GM12878 (cell line): ENCODE measurements around the gene TSPYL6. TPM values are rescaled to one million over a fixed set of nuclear protein-coding genes. Genes with fewer than 3 reads are reported as not detected.
A peak's percentile ranks its signal among the peaks of the same experiment; 100 is the strongest.

ENCODE experiments used
- ATAC-seq: fragments of 200-7000 bp; cut with Tn5 transposase; 3 replicates; pipeline ENCODE4 v1.9.1; 2020; ENCODE audit warnings: mild to moderate bottlenecking, moderate library complexity
- BruUV-seq: library from RNA; stranded (reverse); fragments of 400-500 nt; replicated peaks from 2 replicates; lab custom pipeline; 2021; lab: Mats Ljungman, UMichigan
- CTCF ChIA-PET: fragments of 300-600 bp; sonication (Branson Sonifier 250); formaldehyde crosslinking; extraction: SDS; loops from one replicate; lab custom pipeline; 2021; ENCODE audit warnings: inconsistent platforms; lab: Yijun Ruan, JAX
- POLR2A ChIA-PET: fragments of 350-600 bp; formaldehyde crosslinking; extraction: SDS; loops from one replicate; lab custom pipeline; 2021; ENCODE audit warnings: inconsistent platforms; lab: Charles Lee
- RAD21 ChIA-PET: fragments of 300-600 bp; sonication (Branson Sonifier 250); formaldehyde crosslinking; loops from one replicate; lab custom pipeline; 2023; ENCODE audit warnings: antibody characterized with exemption; ENCODE audit not compliant: unreplicated experiment; lab: Charles Lee
- SMC1A ChIA-PET: fragments of 300-600 bp; sonication (Branson Sonifier 250); formaldehyde crosslinking; loops from one replicate; lab custom pipeline; 2023; ENCODE audit not compliant: unreplicated experiment, uncharacterized antibody; lab: Charles Lee
- DNase-seq: peaks from one replicate; pipeline ENCODE4 v3.0.0-alpha.2; 2011; ENCODE audit warnings: low read depth, low spot score
- FAIRE-seq: peaks from 3 replicates; lab custom pipeline; 2011; peaks lifted over from hg19 to GRCh38; lab: Jason Lieb, UNC
- H2AFZ ChIP-seq: 2 replicates; pipeline ENCODE4 v1.6.0; 2011; ENCODE audit warnings: low read depth, low read length, control low read depth; ENCODE audit not compliant: control insufficient read depth
- H3K27ac ChIP-seq: 2 replicates; pipeline ENCODE4 v1.5.1; 2011; ENCODE audit warnings: control low read depth; ENCODE audit not compliant: control insufficient read depth, insufficient read depth
- H3K27me3 ChIP-seq, 2 experiments: replicated peaks in 1 of 2; 2 replicates each; pipeline versions ENCODE4 v1.6.0 to v1.6.1; 2011; ENCODE audit warnings: low read length in 1 of 2; ENCODE audit not compliant: control insufficient read depth in 2 of 2, insufficient read depth in 2 of 2
- H3K36me3 ChIP-seq, 2 experiments: 2 replicates each; pipeline ENCODE4 v1.5.1; 2011; ENCODE audit warnings: low read length in 1 of 2; ENCODE audit not compliant: control insufficient read depth in 2 of 2, insufficient read depth in 2 of 2
- H3K4me1 ChIP-seq: 2 replicates; pipeline ENCODE4 v1.6.1; 2011; ENCODE audit warnings: mild to moderate bottlenecking, low read length, moderate library complexity, mixed read lengths; ENCODE audit not compliant: control insufficient read depth, insufficient read depth
- H3K4me2 ChIP-seq: 2 replicates; pipeline ENCODE4 v1.6.0; 2011; ENCODE audit warnings: control low read depth; ENCODE audit not compliant: control insufficient read depth, insufficient read depth
- H3K4me3 ChIP-seq: fragments of 200-600 bp; sonication (generic); 2 replicates; pipeline ENCODE4 v1.5.1; 2016
- H3K79me2 ChIP-seq: 2 replicates; pipeline ENCODE4 v1.6.0; 2011; ENCODE audit warnings: low read length; ENCODE audit not compliant: control insufficient read depth, insufficient read depth
- H3K9ac ChIP-seq: 2 replicates; pipeline ENCODE4 v1.8.0; 2011; ENCODE audit warnings: low read length, control low read depth, mixed read lengths; ENCODE audit not compliant: control insufficient read depth, insufficient read depth
- H3K9me3 ChIP-seq: replicated peaks from 3 replicates; pipeline ENCODE4 v1.5.1; 2011; ENCODE audit warnings: mild to moderate bottlenecking, low read length; ENCODE audit not compliant: control insufficient read depth, insufficient read depth
- H4K20me1 ChIP-seq: 2 replicates; pipeline ENCODE4 v1.6.0; 2011; ENCODE audit not compliant: control insufficient read depth, insufficient read depth
- ASH2L ChIP-seq: fragments of 300-600, 200-600 bp; sonication (generic); IDR thresholded peaks from 2 replicates; pipeline ENCODE4 v1.6.1; 2017; ENCODE audit warnings: low read depth, mild to moderate bottlenecking, borderline replicate concordance
- BACH1 ChIP-seq: fragments of 450-650 bp; IDR thresholded peaks from 2 replicates; pipeline ENCODE4 v1.6.1; 2017; ENCODE audit warnings: mild to moderate bottlenecking, borderline replicate concordance
- BCL3 ChIP-seq: IDR thresholded peaks from 2 replicates; pipeline ENCODE4 v1.6.1; 2011; ENCODE audit warnings: borderline replicate concordance, low read depth, mild to moderate bottlenecking, moderate library complexity, low read length; ENCODE audit not compliant: insufficient read depth, poor library complexity, severe bottlenecking
- BHLHE40 ChIP-seq, 2 experiments: fragments of 450-650 bp in 1 of 2; IDR thresholded peaks; 2 replicates each; pipeline ENCODE4 v1.6.1; 2011 to 2017; ENCODE audit warnings: low read depth in 2 of 2, borderline replicate concordance in 1 of 2, improper control_type of control experiment in 1 of 2, low read length in 1 of 2, mild to moderate bottlenecking in 1 of 2
- MYC ChIP-seq: IDR thresholded peaks from 2 replicates; pipeline ENCODE4 v1.6.1; 2011; ENCODE audit warnings: mild to moderate bottlenecking, low read length, moderate library complexity, inconsistent platforms; ENCODE audit not compliant: insufficient read depth, insufficient replicate concordance, insufficient read length, severe bottlenecking
- RBBP5 ChIP-seq: fragments of 200-600 bp; sonication (generic); conservative IDR thresholded peaks from 2 replicates; pipeline ENCODE4 v1.6.1; 2016
- RUNX3 ChIP-seq: IDR thresholded peaks from 2 replicates; pipeline ENCODE4 v1.6.1; 2012; ENCODE audit warnings: low read length, inconsistent platforms
- SMAD1 ChIP-seq: fragments of 450-650 bp; IDR thresholded peaks from 2 replicates; pipeline ENCODE4 v1.6.1; 2018; ENCODE audit warnings: mild to moderate bottlenecking, low read depth; ENCODE audit not compliant: partially characterized antibody
- SREBF1 ChIP-seq: IDR thresholded peaks from 2 replicates; pipeline ENCODE4 v1.6.1; 2012; ENCODE audit warnings: mild to moderate bottlenecking, low read length
- STAT1 ChIP-seq: fragments of 450-650 bp; conservative IDR thresholded peaks from 2 replicates; pipeline ENCODE4 v1.6.1; 2014; ENCODE audit warnings: antibody characterized with exemption, mild to moderate bottlenecking
- ZBED1 ChIP-seq: IDR thresholded peaks from 2 replicates; pipeline ENCODE4 v1.6.1; 2016; ENCODE audit warnings: borderline replicate concordance
- ZBTB11 ChIP-seq: fragments of 450-650 bp; formaldehyde crosslinking; IDR thresholded peaks from 2 replicates; pipeline ENCODE4 v1.5.0; 2022; ENCODE audit warnings: mild to moderate bottlenecking, missing genetic modification characterization
- ZNF217 ChIP-seq: fragments of 450-650 bp; IDR thresholded peaks from 2 replicates; pipeline ENCODE4 v1.6.1; 2017; ENCODE audit warnings: antibody characterized with exemption, mild to moderate bottlenecking
- WGBS: methylation state at CpG from one replicate; pipeline ENCODE4 v1.1.6; 2016; ENCODE audit warnings: low lambda C conversion rate; ENCODE audit not compliant: insufficient replicate concordance, insufficient coverage; ENCODE audit errors: missing lambda C conversion rate; 5-methylcytosine and 5-hydroxymethylcytosine counted together
- in situ Hi-C: fragments of 300-500 bp; cut with MboI; formaldehyde crosslinking; loops from 9 replicates; pipeline ENCODE4 v1.14.3; 2018; ENCODE audit warnings: mixed read lengths
- intact Hi-C: fragments of 100-400 bp; cut with micrococcal nuclease; formaldehyde crosslinking; loops from one replicate; pipeline ENCODE4 v1.14.2; 2022; ENCODE audit not compliant: unreplicated experiment
- polyA plus RNA-seq, 11 experiments: library from polyadenylated mRNA; depleted of rRNA in 4 of 11; unstranded in 6 of 11; stranded (reverse) in 5 of 11; fragments of >200 nt; fragmentation: Nextera tagmentation in 4 of 11; fragmentation: Illumina TruSeq in 1 of 11; extraction: Ambion mirVana in 4 of 11; extraction: Trizol in 1 of 11; gene quantifications; 1 replicate in 1 of 11; 2 replicates in 10 of 11; pipeline versions ENCODE4 v1.2.1 to v1.2.3, GENCODE V29; 2011 to 2016; ENCODE audit warnings: inconsistent platforms in 2 of 11, missing spikeins in 2 of 11, low read depth in 1 of 11
- total RNA-seq, 4 experiments: library from RNA; depleted of rRNA in 3 of 4; stranded (reverse); fragments of >200 nt in 3 of 4; fragmentation: Illumina TruSeq in 1 of 4; extraction: Trizol in 1 of 4; gene quantifications; 2 replicates each; pipeline versions ENCODE4 v1.2.1 to v1.2.3, GENCODE V29; 2013 to 2021

Gene TSPYL6
- total and polyA plus RNA-seq, 10 of the 15 experiments (the other 5 are each of a cell fraction or from before 2014, with no cell fraction given), result not detected

GRCh38 chr2:54275541-54275940 is 19.5 kb upstream of the TSPYL6 start:
- ChIA-PET CTCF (no interaction called here), RAD21 (no interaction called here), SMC1A (interaction anchor here (0.8 to 1.5 kb wide), 2 partner anchors 16 to 223 kb away, joined by 3 to 4 read pairs; no protein-coding TSS in a partner anchor), POLR2A (interaction anchor here (0.7 to 1.1 kb wide), 2 partner anchors 264 to 429 kb away, joined by 3 to 7 read pairs; no protein-coding TSS in a partner anchor)
- H3K79me2 ChIP-seq, result no peaks in the 10 kb centered on the region
- intact Hi-C loops (no loop called here), in situ Hi-C loops (no loop called here)
- DNase-seq (no peak), FAIRE-seq (no peak), ATAC-seq (no peak)
- no peak overlapping the region for H3K4me2 ChIP-seq
- peaks cover 6% of the 10 kb centered on the region; the same call in 1 of the 2 replicates for H3K4me1 ChIP-seq
- H3K27ac ChIP-seq, result no peak overlapping the region
- H3K9me3 ChIP-seq, result no peaks in the 10 kb centered on the region
- H3K4me3 ChIP-seq, result no peak overlapping the region
- no TSS peak for BruUV-seq
- 48% methylated on average over 2 of the region's 2 CpGs for WGBS
- no peak overlapping the region for H3K9ac ChIP-seq
- no peaks in the 10 kb centered on the region for H3K36me3 ChIP-seq
- H4K20me1 ChIP-seq, result no peaks in the 10 kb centered on the region
- H2AFZ ChIP-seq, result no peak overlapping the region
- TF ChIP-seq SMAD1 (no peak), BACH1 (no peak)
- H3K27me3 ChIP-seq, result no peaks in the 10 kb centered on the region; a peak in 1 of 4 replicates

- H3K4me2 ChIP-seq, result no peak overlapping the region
- no TSS peak for BruUV-seq
- no peak overlapping the region for H3K9ac ChIP-seq
- no peaks in the 10 kb centered on the region for H3K36me3 ChIP-seq
- intact Hi-C loops, result no loop called here
- no peaks in the 10 kb centered on the region for H3K9me3 ChIP-seq
- no peaks in the 10 kb centered on the region for H3K27me3 ChIP-seq
- H3K4me1 ChIP-seq, result peaks cover 6% of the 10 kb centered on the region; the same call in 1 of the 2 replicates
- H4K20me1 ChIP-seq, result no peaks in the 10 kb centered on the region
- CTCF ChIA-PET, result no interaction called here
- no peak overlapping the region for H3K27ac ChIP-seq
- RAD21 ChIA-PET, result no interaction called here
- H3K79me2 ChIP-seq, result no peaks in the 10 kb centered on the region
- FAIRE-seq (no peak), DNase-seq (no peak), ATAC-seq (no peak)
- in situ Hi-C loops, result no loop called here
- no peak overlapping the region for H3K4me3 ChIP-seq
- POLR2A ChIA-PET, result no interaction called here
- 0% methylated on average over 1 of the region's 1 CpG for WGBS
- H2AFZ ChIP-seq, result no peak overlapping the region
- SMC1A ChIA-PET, result interaction anchor here (0.8 to 1.5 kb wide), 2 partner anchors 15 to 223 kb away, joined by 3 to 4 read pairs; no protein-coding TSS in a partner anchor
- TF ChIP-seq ASH2L, result no peak
- no peak for TF ChIP-seq STAT1
- TF ChIP-seq ZNF217, result no peak
- TF ChIP-seq ZBTB11 (CRISPR knock-in tag), result no peak
- TF ChIP-seq RBBP5, result no peak
- no peak for TF ChIP-seq ZBED1
- TF ChIP-seq BCL3, result no peak
- no peak for TF ChIP-seq SREBF1
- TF ChIP-seq MYC, result no peak
- peak; percentile 51; the same call in 1 of the 2 replicates for TF ChIP-seq RUNX3
- TF ChIP-seq BHLHE40 (IDR thresholded peaks at IDR 0.05; ENCODE audit: borderline replicate concordance in 1 of 2, low read depth in 2 of 2, low read length in 1 of 2), result no peak
Measured at GRCh38 chr2:54274781-54275242, 18.8 kb upstream of the TSPYL6 start.
